ENCODE measurements around the gene C13orf46.

GRCh38 chr13:113933901-113934300 is 40.0 kb downstream of the C13orf46 start:
- TF ChIP-seq CTCF (IDR thresholded peaks at IDR 0.05; ENCODE audit: insufficient read depth, low read length) (no peak), POLR2AphosphoS5 (IDR thresholded peaks at IDR 0.05; ENCODE audit: low read depth) (no peak), REST (IDR thresholded peaks at IDR 0.05; ENCODE audit: insufficient replicate concordance, low read depth) (no peak)

Measured in HL-60 (cell line).